Naive thymus-derived CD4-positive, alpha-beta T cell (primary cell): ENCODE measurements around the gene GRIK2. TPM values are rescaled to one million over a fixed set of nuclear protein-coding genes. Genes with fewer than 3 reads are reported as not detected.

ENCODE experiments used
- ATAC-seq: fragments of 150-1000 bp; cut with Tn5 transposase; 2 replicates; pipeline ENCODE4 v1.10.0; 2021; ENCODE audit warnings: mild to moderate bottlenecking, moderate library complexity
- CTCF ChIA-PET: fragments of 350-600 bp; sonication (Branson Sonifier 250); formaldehyde crosslinking; loops from one replicate; lab custom pipeline; 2021; ENCODE audit warnings: antibody characterized with exemption; lab: Charles Lee
- POLR2A ChIA-PET: fragments of 350-600 bp; sonication (Branson Sonifier 250); formaldehyde crosslinking; loops from one replicate; lab custom pipeline; 2021; ENCODE audit warnings: antibody characterized with exemption, inconsistent platforms; lab: Charles Lee
- DNase-seq, 9 donors: peaks; one replicate each; pipeline versions ENCODE4 v3.0.0 to v3.0.0-alpha.2; 2020 to 2022; ENCODE audit warnings: mixed read lengths in 1 of 9
- H3K27ac ChIP-seq: one replicate; pipeline ENCODE4 v1.7.0; 2013; ENCODE audit warnings: mild to moderate bottlenecking, low read depth, low read length, moderate library complexity
- H3K27me3 ChIP-seq, 2 donors: one replicate each; pipeline ENCODE4 v1.7.0; 2013; ENCODE audit warnings: low read length in 2 of 2, mild to moderate bottlenecking in 2 of 2, moderate library complexity in 2 of 2; ENCODE audit not compliant: control insufficient read depth in 2 of 2, insufficient read depth in 2 of 2
- H3K36me3 ChIP-seq, 3 experiments: 1 replicate in 2 of 3; 2 replicates in 1 of 3; pipeline ENCODE4 v1.7.0; 2013; ENCODE audit warnings: low read length in 3 of 3, mild to moderate bottlenecking in 3 of 3, moderate library complexity in 1 of 3; ENCODE audit not compliant: insufficient read depth in 3 of 3, control insufficient read depth in 2 of 3
- H3K4me1 ChIP-seq, 2 donors: one replicate each; pipeline ENCODE4 v1.7.0; 2013; ENCODE audit warnings: low read length in 2 of 2, mild to moderate bottlenecking in 2 of 2, moderate library complexity in 1 of 2; ENCODE audit not compliant: control insufficient read depth in 2 of 2, insufficient read depth in 2 of 2
- H3K4me3 ChIP-seq: 2 replicates; pipeline ENCODE4 v1.7.0; 2013; ENCODE audit warnings: mild to moderate bottlenecking, low read length
- H3K9me3 ChIP-seq, 3 experiments: 1 replicate in 2 of 3; 2 replicates in 1 of 3; pipeline ENCODE4 v1.7.0; 2013; ENCODE audit warnings: low read length in 3 of 3; ENCODE audit not compliant: control insufficient read depth in 2 of 3
- H3K27ac Mint-ChIP-seq, 9 donors: one replicate each; pipeline ENCODE4 v1.8.0; 2020 to 2022; ENCODE audit warnings: mixed read lengths in 9 of 9, mild to moderate bottlenecking in 8 of 9, moderate library complexity in 5 of 9, inconsistent platforms in 2 of 9
- H3K27me3 Mint-ChIP-seq, 5 donors: one replicate each; pipeline ENCODE4 v1.8.0; 2021 to 2022; ENCODE audit warnings: mixed read lengths in 5 of 5, mild to moderate bottlenecking in 1 of 5
- H3K36me3 Mint-ChIP-seq, 5 donors: one replicate each; pipeline ENCODE4 v1.8.0; 2020 to 2022; ENCODE audit warnings: mixed read lengths in 5 of 5, mild to moderate bottlenecking in 3 of 5, inconsistent platforms in 1 of 5
- H3K4me1 Mint-ChIP-seq, 7 donors: one replicate each; pipeline ENCODE4 v1.8.0; 2020 to 2022; ENCODE audit warnings: mixed read lengths in 7 of 7, mild to moderate bottlenecking in 3 of 7, inconsistent platforms in 1 of 7
- H3K4me3 Mint-ChIP-seq, 10 donors: one replicate each; pipeline ENCODE4 v1.8.0; 2020 to 2022; ENCODE audit warnings: mild to moderate bottlenecking in 10 of 10, mixed read lengths in 10 of 10, moderate library complexity in 6 of 10, inconsistent platforms in 2 of 10
- H3K9me3 Mint-ChIP-seq, 11 donors: one replicate each; pipeline ENCODE4 v1.8.0; 2020 to 2022; ENCODE audit warnings: mixed read lengths in 11 of 11, mild to moderate bottlenecking in 4 of 11, inconsistent platforms in 1 of 11, moderate library complexity in 1 of 11
- intact Hi-C, 2 donors: fragments of 100-400 bp; cut with micrococcal nuclease; formaldehyde crosslinking; loops; one replicate each; pipeline ENCODE4 v1.15.1; 2023
- polyA plus RNA-seq, 2 donors: library from polyadenylated mRNA; unstranded; fragments of 300-500 nt; fragmentation: Illumina TruSeq; gene quantifications; one replicate each; pipeline ENCODE4 v1.2.3, GENCODE V29; 2021
- total RNA-seq, 6 experiments: library from RNA in 5 of 6; stranded (reverse) in 5 of 6; gene quantifications; 1 replicate in 5 of 6; 2 replicates in 1 of 6; pipeline ENCODE4 v1.2.3 and lab custom pipeline; 2021 to 2026

Gene GRIK2
- total and polyA plus RNA-seq, 7 experiments from 2014 or later, result 0.16 to 0.22 TPM; not detected in 5

DNA sequence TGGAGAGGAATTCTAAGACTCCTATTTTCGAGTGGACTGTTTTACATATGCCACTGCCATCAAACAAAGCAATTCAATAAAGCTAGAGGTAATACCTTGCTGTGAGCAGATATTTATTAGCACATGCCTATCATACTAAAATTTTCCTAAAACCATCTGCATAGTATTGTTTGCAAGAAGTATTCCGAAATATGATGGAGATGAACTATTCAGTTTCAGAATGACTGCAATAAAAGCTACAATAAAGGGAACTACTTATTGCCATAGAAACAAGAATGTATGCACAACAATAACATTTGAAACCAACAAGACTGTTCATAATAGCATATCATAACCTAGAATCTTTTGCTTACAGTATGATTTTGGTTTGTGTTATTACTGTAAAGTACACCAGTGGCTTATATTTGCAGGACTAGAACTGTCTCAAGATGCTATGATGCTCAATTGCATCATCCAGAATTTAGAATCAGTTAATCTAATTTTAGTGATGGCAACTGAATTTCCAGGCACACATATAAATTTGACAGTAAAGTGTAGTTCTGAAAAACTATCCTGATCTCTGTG lies 144.3 kb downstream of the GRIK2 start:
- Mint-ChIP-seq H3K4me3 (no peak overlapping the region), H3K27ac (no peak overlapping the region), H3K27me3 (no peaks in the 10 kb centered on the region), H3K9me3 (peaks cover 0 to 3% (median 0%) of the 10 kb centered on the region in 11 donors), H3K4me1 (no peaks in the 10 kb centered on the region), H3K36me3 (no peaks in the 10 kb centered on the region)
- Histone ChIP-seq H3K9me3 (no peaks in the 10 kb centered on the region), H3K36me3 (no peaks in the 10 kb centered on the region), H3K4me3 (no peak overlapping the region), H3K4me1 (no peaks in the 10 kb centered on the region), H3K27me3 (no peaks in the 10 kb centered on the region), H3K27ac (no peak overlapping the region)
- ChIA-PET POLR2A (no interaction called here), CTCF (no interaction called here)
- intact Hi-C loops, result no loop called here
- no peak for DNase-seq
- no peak for ATAC-seq

DNA sequence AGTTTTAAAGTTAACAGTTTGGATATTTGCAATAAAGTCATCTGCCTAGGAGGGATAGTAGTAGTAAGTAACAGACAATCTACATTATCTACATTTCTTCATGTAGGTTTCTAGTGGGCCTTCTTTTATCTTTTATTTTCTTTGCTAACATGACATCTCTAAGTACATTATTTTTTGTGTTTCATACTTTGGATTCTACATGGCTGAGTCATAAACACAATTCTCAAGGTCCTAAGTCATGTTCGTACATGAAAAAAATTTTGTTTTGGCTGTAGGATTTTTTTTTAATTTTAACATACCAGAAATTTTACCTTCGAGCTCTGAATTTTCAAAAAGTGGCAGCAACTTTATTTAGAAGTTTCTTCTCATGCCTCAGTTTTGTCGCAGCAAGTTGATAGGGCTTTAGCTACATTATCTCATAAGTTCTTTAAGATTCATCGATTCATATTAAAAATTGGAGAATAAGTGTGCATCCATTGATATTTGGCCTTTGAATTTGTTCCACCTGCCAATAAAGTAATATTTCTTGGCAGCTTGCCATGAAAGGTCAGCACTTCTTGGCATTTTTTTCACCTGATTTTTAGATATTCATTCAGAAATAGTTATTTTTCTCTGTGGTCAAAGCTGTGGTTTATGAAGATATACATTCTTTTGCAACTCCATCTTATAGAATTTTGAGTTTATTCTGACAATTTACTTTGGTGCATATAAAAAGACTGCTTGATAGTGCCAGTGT lies 146.2 kb downstream of the GRIK2 start:
- Histone ChIP-seq H3K4me1 (no peaks in the 10 kb centered on the region), H3K27ac (no peak overlapping the region), H3K9me3 (no peaks in the 10 kb centered on the region), H3K36me3 (no peaks in the 10 kb centered on the region), H3K27me3 (no peaks in the 10 kb centered on the region), H3K4me3 (no peak overlapping the region)
- ChIA-PET POLR2A (no interaction called here), CTCF (no interaction called here)
- Mint-ChIP-seq H3K36me3 (no peaks in the 10 kb centered on the region), H3K4me3 (no peak overlapping the region), H3K4me1 (no peaks in the 10 kb centered on the region), H3K27me3 (no peaks in the 10 kb centered on the region), H3K27ac (no peak overlapping the region), H3K9me3 (peaks cover 0 to 3% (median 0%) of the 10 kb centered on the region in 11 donors)
- DNase-seq, result no peak
- ATAC-seq, result no peak
- intact Hi-C loops, result no loop called here

DNA sequence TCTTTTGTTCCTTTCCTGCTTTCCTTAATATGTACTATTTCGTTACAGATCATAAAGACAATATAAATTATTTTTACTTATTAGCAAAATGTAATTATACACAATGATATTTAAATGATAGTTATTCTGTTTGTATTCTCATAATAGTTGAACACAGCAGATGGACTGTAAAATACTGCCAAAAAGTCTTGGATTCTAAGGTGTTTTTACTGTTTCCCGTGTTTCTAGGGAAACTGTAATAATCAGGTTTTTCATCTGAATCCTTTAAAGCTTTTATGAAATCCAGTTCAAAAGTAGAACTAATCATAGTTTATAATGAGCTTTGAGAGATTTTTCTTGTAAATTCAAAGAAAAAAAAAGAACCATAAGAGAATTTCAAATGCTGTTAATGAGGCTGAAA lies 148.4 kb downstream of the GRIK2 start:
- ATAC-seq (no peak), DNase-seq (no peak)
- Mint-ChIP-seq H3K27me3 (no peaks in the 10 kb centered on the region), H3K9me3 (peaks cover 0 to 7% (median 0%) of the 10 kb centered on the region in 11 donors), H3K4me3 (no peak overlapping the region), H3K4me1 (no peaks in the 10 kb centered on the region), H3K36me3 (no peaks in the 10 kb centered on the region), H3K27ac (no peak overlapping the region)
- intact Hi-C loops, result no loop called here
- Histone ChIP-seq H3K4me1 (no peaks in the 10 kb centered on the region), H3K36me3 (no peaks in the 10 kb centered on the region), H3K27ac (no peak overlapping the region), H3K9me3 (no peaks in the 10 kb centered on the region), H3K4me3 (no peak overlapping the region), H3K27me3 (no peaks in the 10 kb centered on the region)
- POLR2A ChIA-PET, result no interaction called here
- CTCF ChIA-PET, result no interaction called here

DNA sequence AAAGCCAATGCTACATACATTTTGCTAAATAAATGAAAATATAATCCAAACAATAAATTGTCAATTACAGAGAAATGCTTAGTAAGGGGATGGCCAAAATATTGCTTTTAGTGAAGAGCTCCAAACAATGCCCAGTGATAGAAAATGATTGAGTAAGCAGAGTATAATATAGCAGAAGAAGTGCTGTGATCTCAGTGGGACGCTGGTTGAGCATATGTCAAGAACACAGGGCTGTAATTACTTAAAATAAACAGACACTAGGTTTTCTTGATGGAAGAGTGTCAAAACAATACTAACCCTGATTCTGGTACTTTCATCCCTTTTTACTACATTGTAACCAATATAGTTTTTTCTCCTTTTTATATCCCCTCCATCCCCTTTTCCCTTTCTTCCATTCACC lies 150.3 kb downstream of the GRIK2 start:
- H3K27ac Mint-ChIP-seq, result no peak overlapping the region
- intact Hi-C loops, result no loop called here
- no peak for DNase-seq
- Histone ChIP-seq H3K27me3 (no peaks in the 10 kb centered on the region), H3K27ac (no peak overlapping the region), H3K36me3 (no peaks in the 10 kb centered on the region), H3K4me3 (no peak overlapping the region), H3K4me1 (no peaks in the 10 kb centered on the region), H3K9me3 (no peaks in the 10 kb centered on the region)
- H3K4me3 Mint-ChIP-seq, result no peak overlapping the region
- POLR2A ChIA-PET, result no interaction called here
- no peak for ATAC-seq
- H3K27me3 Mint-ChIP-seq, result no peaks in the 10 kb centered on the region
- H3K36me3 Mint-ChIP-seq, result no peaks in the 10 kb centered on the region
- CTCF ChIA-PET, result no interaction called here
- peaks cover 0 to 10% (median 0%) of the 10 kb centered on the region in 11 donors for H3K9me3 Mint-ChIP-seq
- no peaks in the 10 kb centered on the region for H3K4me1 Mint-ChIP-seq

DNA sequence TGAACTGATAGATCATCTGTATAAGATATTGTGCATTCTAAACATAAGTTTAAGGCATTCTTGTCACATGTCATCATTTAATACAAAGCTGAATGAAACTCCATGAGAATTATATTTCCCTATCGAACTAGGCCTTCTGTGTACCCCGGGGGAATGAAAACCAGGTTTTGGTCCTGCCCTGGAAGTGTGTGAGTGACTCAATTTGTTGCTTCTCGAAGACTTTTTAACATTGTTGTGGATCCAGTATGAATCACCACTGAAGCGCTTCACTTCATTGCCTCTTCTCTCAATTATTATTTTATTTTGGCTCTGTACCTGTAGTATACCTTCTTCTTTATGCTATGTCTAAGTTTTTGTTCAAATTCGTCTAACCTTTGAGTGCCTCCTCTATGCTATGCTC lies 150.8 kb downstream of the GRIK2 start:
- ChIA-PET POLR2A (no interaction called here), CTCF (no interaction called here)
- H3K4me3 Mint-ChIP-seq, result no peak overlapping the region
- no peak overlapping the region for H3K27ac Mint-ChIP-seq
- H3K36me3 ChIP-seq, result no peaks in the 10 kb centered on the region
- no peaks in the 10 kb centered on the region for H3K27me3 ChIP-seq
- no peak for ATAC-seq
- H3K9me3 ChIP-seq, result no peaks in the 10 kb centered on the region
- intact Hi-C loops, result no loop called here
- peaks cover 0 to 4% (median 0%) of the 10 kb centered on the region in 5 donors for H3K27me3 Mint-ChIP-seq
- H3K27ac ChIP-seq, result no peak overlapping the region
- peaks cover 0 to 15% (median 2%) of the 10 kb centered on the region in 11 donors for H3K9me3 Mint-ChIP-seq
- no peak overlapping the region for H3K4me3 ChIP-seq
- no peaks in the 10 kb centered on the region for H3K36me3 Mint-ChIP-seq
- H3K4me1 Mint-ChIP-seq, result no peaks in the 10 kb centered on the region
- no peaks in the 10 kb centered on the region for H3K4me1 ChIP-seq
- no peak for DNase-seq

DNA sequence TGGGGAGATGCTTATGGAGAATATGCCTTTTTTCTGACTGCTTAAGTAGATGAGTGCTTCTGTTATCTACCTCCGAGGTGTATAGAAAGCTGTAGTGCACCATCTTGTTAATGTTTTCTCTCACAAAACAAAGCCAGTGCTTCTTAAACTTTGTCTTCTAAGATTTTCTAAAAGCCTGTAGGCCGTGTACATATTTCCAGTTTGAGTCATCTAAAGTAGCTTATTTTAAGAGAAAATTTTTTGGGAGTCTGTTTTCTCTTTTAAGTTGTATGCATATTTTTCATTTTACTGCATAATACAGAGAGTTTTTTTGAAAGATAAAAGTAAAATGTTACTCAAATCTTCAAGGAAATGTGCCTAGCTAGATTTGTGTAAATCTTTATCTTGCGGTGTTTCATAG lies 151.7 kb downstream of the GRIK2 start:
- Mint-ChIP-seq H3K27ac (no peak overlapping the region), H3K4me3 (no peak overlapping the region), H3K36me3 (no peaks in the 10 kb centered on the region), H3K4me1 (no peaks in the 10 kb centered on the region), H3K27me3 (peaks cover 0 to 4% (median 0%) of the 10 kb centered on the region in 5 donors), H3K9me3 (peaks cover 0 to 15% (median 2%) of the 10 kb centered on the region in 11 donors)
- Histone ChIP-seq H3K9me3 (no peaks in the 10 kb centered on the region), H3K27me3 (no peaks in the 10 kb centered on the region), H3K4me3 (no peak overlapping the region), H3K4me1 (no peaks in the 10 kb centered on the region), H3K27ac (no peak overlapping the region), H3K36me3 (no peaks in the 10 kb centered on the region)
- DNase-seq (no peak), ATAC-seq (no peak)
- ChIA-PET POLR2A (no interaction called here), CTCF (no interaction called here)
- intact Hi-C loops, result no loop called here

DNA sequence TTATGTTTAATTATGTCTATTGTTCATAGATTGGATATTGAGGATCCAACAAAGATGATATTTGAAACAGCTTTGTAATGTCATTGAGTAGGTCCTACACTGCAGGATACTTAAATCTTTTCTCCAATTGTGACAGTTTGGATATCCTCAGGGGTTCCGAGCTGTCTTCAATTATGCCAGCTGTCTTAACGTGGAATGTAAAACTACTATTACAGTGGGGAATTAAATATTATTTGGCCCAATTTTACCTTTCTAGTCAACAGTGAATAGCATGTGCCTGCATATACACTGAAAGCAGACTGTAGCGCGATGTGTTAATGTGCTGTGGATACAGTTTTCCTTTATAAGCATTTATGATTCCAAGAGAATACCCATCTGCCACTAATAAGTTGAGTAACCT lies 156.9 kb downstream of the GRIK2 start:
- intact Hi-C loops, result no loop called here
- ChIA-PET CTCF (no interaction called here), POLR2A (no interaction called here)
- H3K9me3 ChIP-seq, result no peaks in the 10 kb centered on the region
- Mint-ChIP-seq H3K4me3 (no peak overlapping the region), H3K27me3 (peaks cover 0 to 4% (median 0%) of the 10 kb centered on the region in 5 donors), H3K27ac (no peak overlapping the region), H3K36me3 (no peaks in the 10 kb centered on the region), H3K9me3 (peaks cover 0 to 8% (median 3%) of the 10 kb centered on the region in 11 donors), H3K4me1 (no peaks in the 10 kb centered on the region)
- H3K36me3 ChIP-seq, result no peaks in the 10 kb centered on the region
- no peak for DNase-seq
- ATAC-seq, result no peak
- H3K27ac ChIP-seq, result no peak overlapping the region
- no peaks in the 10 kb centered on the region for H3K27me3 ChIP-seq
- H3K4me1 ChIP-seq, result no peaks in the 10 kb centered on the region
- H3K4me3 ChIP-seq, result no peak overlapping the region
